WTC11 (cell line): ENCODE data around the gene CENPB.

Source experiments
- PRDM15 ChIP-seq: sonication (generic); formaldehyde crosslinking; IDR thresholded peaks from 2 replicates; pipeline ENCODE4 v1.8.0; 2022; ENCODE audit warnings: missing genetic modification reagents
- USF1 ChIP-seq: sonication (generic); formaldehyde crosslinking; IDR thresholded peaks from 2 replicates; pipeline ENCODE4 v1.8.0; 2022; ENCODE audit warnings: mild to moderate bottlenecking, missing genetic modification reagents
- ZNF263 ChIP-seq: sonication (generic); formaldehyde crosslinking; IDR thresholded peaks from 2 replicates; pipeline ENCODE4 v1.8.1; 2022; ENCODE audit warnings: low read depth, mild to moderate bottlenecking, moderate library complexity, missing genetic modification reagents
- TF ChIP-seq, protein P1 (sequence below): fragments of 200-600 bp; IDR thresholded peaks from 2 replicates; pipeline ENCODE4 v1.8.0; 2022; ENCODE audit warnings: antibody characterized with exemption

DNA sequence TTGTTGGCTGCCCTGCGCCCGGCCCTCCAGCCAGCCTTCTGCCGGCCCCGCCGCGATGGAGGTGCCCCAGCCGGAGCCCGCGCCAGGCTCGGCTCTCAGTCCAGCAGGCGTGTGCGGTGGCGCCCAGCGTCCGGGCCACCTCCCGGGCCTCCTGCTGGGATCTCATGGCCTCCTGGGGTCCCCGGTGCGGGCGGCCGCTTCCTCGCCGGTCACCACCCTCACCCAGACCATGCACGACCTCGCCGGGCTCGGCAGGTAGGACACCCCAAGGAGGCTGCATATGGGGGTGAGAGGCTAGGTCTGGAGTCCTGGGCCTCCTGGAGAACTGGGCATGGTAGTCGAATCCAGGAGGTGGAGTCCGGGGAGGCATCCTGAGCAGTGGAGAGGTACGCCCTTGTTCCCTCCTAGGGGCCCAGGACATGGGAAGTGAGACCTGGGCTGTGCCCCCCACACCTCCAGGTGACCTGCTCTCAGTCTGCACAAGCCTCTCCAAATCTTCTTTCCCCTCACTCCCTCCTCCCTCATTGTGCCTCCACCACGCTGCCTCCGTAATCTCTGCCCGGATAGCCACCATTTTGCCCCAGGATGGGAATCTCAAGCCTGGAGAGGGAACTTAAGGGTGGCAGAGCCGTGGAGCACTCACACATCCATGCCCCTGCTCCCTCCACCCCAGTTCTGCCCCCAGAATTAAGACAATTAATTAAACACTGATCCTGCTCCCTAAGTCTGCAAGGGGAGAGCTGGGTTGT, 10.1 kb upstream of the CENPB start:
- TF ChIP-seq USF1 (CRISPR knock-in tag) (no peak), ZNF263 (CRISPR knock-in tag) (no peak), PRDM15 (CRISPR knock-in tag) (no peak)
- TF ChIP-seq, protein P1, sequence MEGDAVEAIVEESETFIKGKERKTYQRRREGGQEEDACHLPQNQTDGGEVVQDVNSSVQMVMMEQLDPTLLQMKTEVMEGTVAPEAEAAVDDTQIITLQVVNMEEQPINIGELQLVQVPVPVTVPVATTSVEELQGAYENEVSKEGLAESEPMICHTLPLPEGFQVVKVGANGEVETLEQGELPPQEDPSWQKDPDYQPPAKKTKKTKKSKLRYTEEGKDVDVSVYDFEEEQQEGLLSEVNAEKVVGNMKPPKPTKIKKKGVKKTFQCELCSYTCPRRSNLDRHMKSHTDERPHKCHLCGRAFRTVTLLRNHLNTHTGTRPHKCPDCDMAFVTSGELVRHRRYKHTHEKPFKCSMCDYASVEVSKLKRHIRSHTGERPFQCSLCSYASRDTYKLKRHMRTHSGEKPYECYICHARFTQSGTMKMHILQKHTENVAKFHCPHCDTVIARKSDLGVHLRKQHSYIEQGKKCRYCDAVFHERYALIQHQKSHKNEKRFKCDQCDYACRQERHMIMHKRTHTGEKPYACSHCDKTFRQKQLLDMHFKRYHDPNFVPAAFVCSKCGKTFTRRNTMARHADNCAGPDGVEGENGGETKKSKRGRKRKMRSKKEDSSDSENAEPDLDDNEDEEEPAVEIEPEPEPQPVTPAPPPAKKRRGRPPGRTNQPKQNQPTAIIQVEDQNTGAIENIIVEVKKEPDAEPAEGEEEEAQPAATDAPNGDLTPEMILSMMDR = no peak
